HG02610 (cell line): ENCODE measurements around the gene VSX1.

Experiments used
- ATAC-seq: cut with Tn5 transposase; IDR thresholded peaks from one replicate; pipeline ENCODE4 v1.9.1; 2021; ENCODE audit warnings: mild to moderate bottlenecking, moderate library complexity; ENCODE audit not compliant: unreplicated experiment

VSX1 gene

GRCh38 chr20:25066386-25066785 lies 15.6 kb downstream of the VSX1 start:
- no peak for ATAC-seq

- peak; percentile 65 for ATAC-seq
Measured at GRCh38 chr20:25065625-25066338, 16.2 kb downstream of the VSX1 start.

DNA sequence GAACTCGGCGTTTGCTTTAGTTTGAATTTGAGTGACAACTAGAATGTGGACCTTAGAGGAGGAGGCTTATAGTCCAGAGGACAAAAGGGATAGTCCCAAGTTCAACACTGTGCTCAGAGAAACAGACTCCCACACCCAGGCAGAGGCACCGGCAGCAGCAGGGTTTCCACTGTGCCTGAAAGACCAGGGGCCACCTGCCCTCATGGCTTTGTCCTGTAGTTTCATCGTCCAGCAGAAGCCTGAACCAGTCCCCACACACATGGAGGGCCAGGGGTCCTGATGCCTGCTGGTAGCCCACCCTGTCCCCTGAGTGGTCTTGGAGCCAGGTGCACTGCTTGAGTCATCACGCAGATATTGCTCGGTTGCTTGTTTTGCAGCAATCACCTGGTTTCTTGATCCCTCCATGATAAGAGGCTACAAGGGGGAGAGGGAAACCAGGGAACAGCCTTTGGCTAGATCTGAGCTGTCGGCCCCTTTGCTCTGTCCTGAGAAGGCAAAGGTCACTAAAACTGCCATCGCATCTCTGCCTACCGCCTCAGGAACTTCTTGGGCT lies 16.8 kb downstream of the VSX1 start:
- no peak for ATAC-seq

DNA sequence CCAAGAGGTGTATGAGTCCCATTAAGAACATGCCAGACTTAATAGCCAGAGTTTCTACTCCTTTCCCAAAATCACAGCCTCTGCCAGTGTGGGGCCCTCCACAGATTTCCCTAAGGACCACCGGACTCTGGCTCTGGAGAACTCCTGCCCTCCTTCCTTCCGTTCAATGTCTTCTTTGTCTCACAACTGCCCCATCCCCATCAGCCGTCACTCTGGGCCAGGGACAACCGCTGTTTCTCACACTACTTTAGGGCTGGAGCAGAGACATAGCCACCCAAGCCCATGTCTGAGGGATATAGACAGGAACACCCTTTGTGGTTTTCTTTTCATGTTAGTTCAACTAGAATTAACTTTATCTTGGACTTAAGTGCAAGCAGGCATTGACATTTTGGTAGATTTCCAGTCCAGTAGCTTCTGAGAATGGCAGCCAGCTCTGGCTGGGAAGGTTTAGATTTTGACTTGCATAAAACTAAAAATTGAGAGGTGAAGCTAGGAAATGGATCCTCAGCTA lies 17.3 kb downstream of the VSX1 start:
- ATAC-seq, result no peak

DNA sequence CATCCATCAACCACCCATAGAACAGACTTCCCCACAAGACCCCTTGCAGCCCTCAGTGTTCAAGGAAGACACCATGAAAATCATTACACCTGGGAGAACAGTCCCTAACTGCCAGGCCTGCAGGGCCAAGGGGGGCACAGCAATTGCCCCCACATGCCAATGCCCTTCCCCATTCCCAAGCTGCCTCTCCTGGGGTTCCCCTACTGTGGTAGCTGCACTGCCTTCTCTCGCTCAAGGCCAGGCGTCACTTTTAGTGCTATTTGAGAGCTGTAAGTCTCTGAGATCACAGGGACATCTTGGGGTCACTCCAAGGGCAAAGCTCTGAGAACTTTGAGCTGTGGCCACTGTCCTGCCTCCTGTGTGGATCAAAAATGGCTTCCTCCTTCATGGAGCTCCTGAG lies 18.0 kb downstream of the VSX1 start:
- ATAC-seq, result no peak

GRCh38 chr20:25063546-25063945 lies 18.4 kb downstream of the VSX1 start:
- ATAC-seq, result no peak

DNA sequence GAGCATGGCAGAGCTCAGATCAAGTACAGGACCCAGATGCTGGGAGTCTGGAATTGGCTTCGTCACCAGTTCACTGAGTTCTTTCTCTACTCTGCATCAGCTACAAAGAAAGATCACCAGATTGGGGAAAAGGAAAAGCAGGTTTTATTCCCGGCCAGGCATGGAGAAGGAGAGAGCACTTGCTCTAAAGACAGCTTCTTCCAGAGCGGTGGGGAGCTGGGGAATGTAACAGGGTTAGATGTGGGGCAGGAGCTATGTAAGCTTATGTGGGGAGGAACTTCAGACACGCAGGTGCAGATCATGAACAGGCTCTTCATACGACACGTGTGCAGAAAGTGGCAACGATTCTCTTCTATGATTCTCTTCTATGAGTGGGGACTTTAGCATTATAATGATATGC lies 19.1 kb downstream of the VSX1 start:
- ATAC-seq, result no peak

DNA sequence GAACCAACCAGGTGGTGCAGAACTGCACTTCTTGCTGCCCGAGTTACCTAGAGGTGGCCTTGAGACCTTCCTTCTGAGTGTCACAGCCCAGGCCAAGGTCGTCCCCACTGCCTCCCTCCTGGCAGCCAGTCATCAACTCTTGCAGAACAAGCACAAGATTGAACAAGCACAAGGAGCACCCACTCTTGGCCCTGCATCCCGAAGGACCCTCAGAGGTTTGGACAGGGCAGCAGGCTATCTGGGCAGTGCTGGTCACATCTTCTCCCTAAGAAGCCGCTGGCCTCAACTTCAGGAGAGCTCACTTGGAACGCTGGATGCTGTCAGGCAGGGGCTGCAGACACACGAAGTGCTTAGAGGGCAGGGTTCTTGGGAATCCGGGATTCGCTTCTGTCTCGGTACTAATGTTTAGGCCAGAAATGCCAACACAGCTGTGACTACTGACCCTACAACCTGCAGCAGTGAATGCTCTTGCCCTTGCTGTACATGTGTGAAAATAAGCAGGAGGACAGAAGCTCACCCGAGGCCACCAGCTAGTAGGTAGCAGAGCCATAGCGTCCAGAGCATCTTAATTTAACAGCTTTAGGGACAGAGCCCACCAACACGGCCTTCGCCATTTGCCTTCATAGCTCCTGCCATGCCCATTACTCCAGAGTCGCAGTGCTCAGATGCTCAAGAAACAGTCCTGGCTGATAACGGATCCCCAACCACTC lies 20.0 kb downstream of the VSX1 start:
- ATAC-seq, result no peak

- ATAC-seq, result no peak
Measured at GRCh38 chr20:25061103-25061799, 20.7 kb downstream of the VSX1 start.

DNA sequence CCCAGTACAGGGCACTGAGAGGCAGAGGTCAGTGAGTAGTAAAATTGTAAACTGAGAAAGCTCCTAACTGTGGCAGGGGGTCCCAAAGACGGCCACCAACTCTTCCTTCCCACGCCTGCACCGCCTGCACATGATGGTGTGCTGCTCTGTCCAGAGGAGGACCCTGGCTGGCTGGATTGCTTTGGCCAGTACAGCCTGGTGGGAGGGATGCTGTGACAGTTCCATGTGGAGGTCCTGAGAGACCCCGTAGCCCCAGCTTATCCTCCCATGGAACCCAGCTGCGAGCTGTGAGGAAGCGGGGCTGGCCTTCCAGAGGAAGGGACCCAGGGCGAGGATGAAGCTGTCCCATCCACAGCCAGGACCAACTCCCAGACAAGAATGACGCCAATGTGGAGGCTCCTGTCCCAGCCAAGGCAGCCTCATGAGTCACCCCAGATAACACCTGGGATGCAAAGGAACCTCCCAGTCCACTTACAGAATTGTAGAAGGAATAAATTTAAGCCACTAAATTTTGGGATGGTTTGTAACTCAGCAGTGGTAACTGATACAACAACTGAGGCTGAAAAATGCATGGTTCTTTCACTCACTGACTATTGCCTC lies 22.0 kb downstream of the VSX1 start:
- ATAC-seq, result no peak

GRCh38 chr20:25058847-25059810 lies 22.8 kb downstream of the VSX1 start:
- no peak for ATAC-seq

GRCh38 chr20:25058051-25058846 lies 23.7 kb downstream of the VSX1 start, which contains the start of gene ACSS1:
TSS of gene ACSS1 (minus strand) at chr20:25058139. CDS start at chr20:25058102, 37 bp downstream.
- ATAC-seq, result peak; percentile 69

GRCh38 chr20:25057234-25058050 lies 24.5 kb downstream of the VSX1 start:
- peak; percentile 41 for ATAC-seq

DNA sequence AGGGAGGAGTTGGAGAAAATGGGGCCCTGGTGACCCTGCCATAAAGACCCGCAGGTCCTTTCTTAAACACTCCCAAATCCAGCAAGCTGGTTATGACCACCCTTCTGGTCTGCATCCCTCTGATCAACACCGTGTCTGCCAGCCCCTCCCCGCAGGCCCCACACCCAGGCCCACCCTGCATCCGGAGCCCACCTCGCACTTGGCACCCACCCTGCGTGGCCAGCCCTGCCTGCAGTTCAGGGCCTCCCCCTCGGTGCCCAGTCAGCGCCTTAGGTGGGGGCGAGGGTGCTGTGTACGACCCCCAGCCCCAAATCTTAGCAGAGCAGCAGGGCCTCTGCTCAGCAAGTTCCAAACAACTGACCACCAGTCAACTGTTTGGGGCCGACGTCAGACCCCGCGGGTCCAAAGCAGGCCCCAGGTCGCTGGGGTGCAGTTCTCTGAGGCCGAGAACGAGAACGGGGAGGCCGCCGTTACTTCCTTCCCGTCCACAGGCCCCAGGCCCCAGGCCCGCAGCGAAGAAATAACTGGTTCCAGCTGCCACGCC lies 25.2 kb downstream of the VSX1 start:
- no peak for ATAC-seq

GRCh38 chr20:25055711-25056495 lies 26.0 kb downstream of the VSX1 start:
- ATAC-seq, result no peak

DNA sequence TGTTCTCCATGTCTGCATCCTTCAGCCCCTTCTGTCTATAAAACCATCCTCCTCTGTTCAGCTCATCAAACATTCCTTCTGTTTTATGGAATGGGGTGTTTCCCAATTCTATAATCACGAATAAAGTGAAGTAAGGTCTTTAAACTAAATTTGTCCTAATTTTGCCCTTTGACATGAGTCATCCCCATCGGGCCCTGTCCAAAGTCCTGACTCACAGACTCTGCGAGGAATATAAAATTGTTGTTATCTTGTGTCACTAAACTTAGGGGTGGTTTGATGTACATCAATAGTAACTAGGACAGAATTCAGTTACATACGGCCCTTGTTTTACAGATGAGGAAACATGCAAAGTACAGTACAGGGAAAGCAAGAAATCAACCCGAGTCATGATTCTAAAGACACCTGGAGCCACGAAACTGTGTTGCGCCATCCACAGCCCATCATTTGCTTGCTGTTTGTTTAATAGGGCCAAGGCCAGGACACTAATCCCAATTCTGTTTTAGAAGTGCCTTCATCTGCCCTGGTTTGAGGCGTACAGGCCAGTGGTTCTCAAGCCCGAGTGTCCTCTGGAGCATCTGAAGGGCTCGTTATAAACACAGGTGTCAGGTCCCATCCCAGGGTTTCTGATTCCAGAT lies 26.8 kb downstream of the VSX1 start:
- no peak for ATAC-seq
